Large intestine (tissue), 3 donors: ENCODE data around the gene TADA2B. TPM values are rescaled to one million over a fixed set of nuclear protein-coding genes. Genes with fewer than 3 reads are reported as not detected.
"Not testable (repeated sequence)": the region's sequence is repeated elsewhere in the genome, so short reads cannot be mapped to it uniquely, and the experiment has no call there.

Source experiments
- DNase-seq, 2 donors: peaks; one replicate each; pipeline versions ENCODE4 v3.0.0 to v3.0.0-alpha.2; 2013
- H3K27ac ChIP-seq: one replicate; pipeline ENCODE4 v1.5.1; 2013; ENCODE audit warnings: low read length
- H3K27me3 ChIP-seq: 2 replicates; pipeline ENCODE4 v1.6.1; 2013; ENCODE audit warnings: low read length; ENCODE audit not compliant: control insufficient read depth, insufficient read depth
- H3K36me3 ChIP-seq: 2 replicates; pipeline ENCODE4 v1.6.1; 2013; ENCODE audit warnings: low read length; ENCODE audit not compliant: control insufficient read depth, insufficient read depth
- H3K4me1 ChIP-seq: one replicate; pipeline ENCODE4 v1.6.1; 2013; ENCODE audit warnings: low read length; ENCODE audit not compliant: control insufficient read depth, insufficient read depth
- H3K4me3 ChIP-seq: one replicate; pipeline ENCODE4 v1.5.1; 2013; ENCODE audit warnings: low read length
- H3K9me3 ChIP-seq: one replicate; pipeline ENCODE4 v1.6.1; 2013; ENCODE audit warnings: mild to moderate bottlenecking, low read depth, low read length, moderate library complexity; ENCODE audit not compliant: control insufficient read depth
- WGBS: methylation state at CpG from one replicate; pipeline ENCODE4 v1.1.5; 2013; ENCODE audit warnings: low lambda C conversion rate; ENCODE audit not compliant: insufficient coverage; 5-methylcytosine and 5-hydroxymethylcytosine counted together
- polyA plus RNA-seq: library from polyadenylated mRNA; unstranded; fragments of 120-200 nt; gene quantifications from one replicate; pipeline ENCODE4 v1.2.1, GENCODE V29; 2013

The TADA2B gene
- polyA plus RNA-seq, 1 donor, result 18.6 TPM

DNA sequence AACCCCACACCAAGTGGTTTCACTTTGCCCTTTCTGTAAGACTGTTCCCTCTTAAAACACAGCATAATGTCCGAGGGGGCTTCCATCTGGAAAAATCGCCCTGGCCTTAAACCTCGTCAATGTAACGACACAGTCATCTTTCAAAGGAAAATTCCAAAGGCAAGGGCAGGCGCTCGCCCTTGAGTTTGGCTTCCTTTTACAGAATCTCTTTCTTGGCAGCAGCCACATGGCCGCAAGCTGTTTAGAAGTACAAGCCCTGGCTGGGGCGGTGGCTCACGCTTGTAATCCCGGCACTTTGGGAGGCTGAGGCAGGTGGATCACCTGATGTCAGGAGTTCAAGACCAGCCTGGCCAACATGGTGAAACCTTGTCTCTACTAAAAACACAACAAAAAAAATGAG, 51.7 kb downstream of the TADA2B start:
- no peaks in the 10 kb centered on the region for H3K4me1 ChIP-seq
- no peak overlapping the region for H3K27ac ChIP-seq
- H3K9me3 ChIP-seq, result no peaks in the 10 kb centered on the region
- H3K4me3 ChIP-seq, result no peak overlapping the region
- H3K36me3 ChIP-seq, result no peaks in the 10 kb centered on the region
- DNase-seq, result no peak
- no CpG with 5 or more reads among the region's 10 CpGs for WGBS
- H3K27me3 ChIP-seq, result no peaks in the 10 kb centered on the region

DNA sequence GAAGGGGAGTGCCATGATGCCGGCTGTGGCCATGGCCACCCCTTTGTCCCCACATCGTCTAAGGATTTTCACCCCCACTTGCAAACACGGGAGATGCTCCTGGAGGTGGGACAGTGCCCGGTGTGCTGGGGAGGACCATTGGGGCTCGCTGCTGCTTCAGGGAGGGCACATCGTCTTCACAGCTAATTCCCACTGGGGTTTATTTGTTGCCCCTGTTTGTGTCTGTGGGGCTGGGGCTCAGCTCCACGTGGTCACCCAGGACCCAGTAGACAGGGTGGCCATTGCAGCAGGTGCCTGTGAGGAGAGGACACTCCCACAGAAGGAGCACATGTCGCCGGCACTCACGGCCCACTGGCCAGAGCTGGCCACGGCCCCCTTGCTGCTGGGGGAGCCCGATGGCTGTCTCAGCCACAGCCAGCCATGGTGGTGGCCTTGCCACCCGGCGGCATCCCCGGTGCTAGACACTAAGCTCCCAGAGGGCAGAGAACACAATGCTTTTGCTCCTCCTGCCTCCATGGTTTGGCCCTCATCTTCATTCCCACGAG, 52.5 kb downstream of the TADA2B start:
- Histone ChIP-seq H3K9me3 (no peaks in the 10 kb centered on the region), H3K27ac (no peak overlapping the region), H3K4me1 (no peaks in the 10 kb centered on the region), H3K36me3 (no peaks in the 10 kb centered on the region), H3K4me3 (no peak overlapping the region), H3K27me3 (no peaks in the 10 kb centered on the region)
- no CpG with 5 or more reads among the region's 16 CpGs for WGBS
- DNase-seq, result no peak

DNA sequence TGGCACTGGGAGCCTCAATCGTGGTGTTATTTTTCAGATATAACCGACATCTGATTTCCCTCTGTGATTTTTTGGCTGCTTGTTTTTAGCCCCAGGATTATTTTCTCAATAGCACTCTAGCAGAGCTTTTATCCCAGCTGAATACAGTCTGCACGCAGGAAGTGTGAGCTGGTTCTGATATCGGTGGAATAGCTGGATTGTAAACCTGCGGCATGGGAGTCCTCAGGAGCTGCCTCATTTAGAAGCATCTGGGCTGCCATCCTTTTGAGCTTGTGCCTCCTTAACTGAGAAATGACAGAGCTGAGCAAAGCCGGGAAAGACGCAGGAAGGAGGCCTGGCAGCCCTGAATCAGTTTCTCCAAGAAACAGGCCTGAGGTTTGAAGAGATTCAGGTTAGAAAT, 53.1 kb downstream of the TADA2B start:
- Histone ChIP-seq H3K4me1 (no peaks in the 10 kb centered on the region), H3K27me3 (no peaks in the 10 kb centered on the region), H3K9me3 (no peaks in the 10 kb centered on the region), H3K36me3 (no peaks in the 10 kb centered on the region), H3K27ac (no peak overlapping the region), H3K4me3 (no peak overlapping the region)
- no CpG with 5 or more reads among the region's 7 CpGs for WGBS
- no peak for DNase-seq

DNA sequence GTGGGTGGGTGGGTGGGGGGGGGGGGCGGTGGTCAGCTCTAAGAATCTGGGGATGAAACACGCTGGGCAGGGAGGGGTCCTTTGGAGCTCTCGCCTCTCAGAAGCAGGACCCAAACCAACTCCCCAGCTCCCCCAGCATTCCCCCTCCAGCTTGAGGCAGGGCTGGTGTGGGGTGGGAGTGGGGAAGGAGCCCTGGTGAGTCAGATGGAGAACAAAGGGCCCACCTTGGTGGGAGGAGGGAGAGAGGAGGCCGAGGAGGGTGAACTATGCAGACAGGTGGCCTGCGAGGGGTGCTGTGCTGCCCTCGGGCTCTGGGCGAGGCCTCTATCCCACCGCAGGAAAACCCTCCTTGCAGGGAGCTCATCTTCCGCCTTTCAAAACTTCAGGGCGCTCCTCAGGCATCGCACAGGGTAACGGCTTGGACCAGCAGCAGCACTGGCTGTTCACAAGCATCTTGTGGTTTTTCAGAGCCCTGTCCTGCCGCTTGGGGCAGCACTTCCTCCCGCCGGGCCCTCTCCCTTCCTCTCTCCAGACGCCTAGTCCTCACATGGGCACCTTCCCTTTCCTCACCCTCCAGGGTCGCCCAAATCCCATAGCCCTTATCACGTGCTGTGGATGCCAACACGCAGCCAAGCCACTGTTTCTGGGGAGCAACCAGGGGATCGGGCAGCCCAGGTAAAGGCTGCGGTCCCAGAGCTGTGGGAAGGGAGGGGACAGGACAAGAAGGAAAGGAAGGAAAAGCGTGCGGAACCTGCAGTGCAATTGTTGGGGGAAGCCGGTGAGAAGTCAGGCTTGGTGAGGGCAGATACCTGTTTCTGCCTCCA, 58.7 kb downstream of the TADA2B start:
- Histone ChIP-seq H3K27me3 (no peaks in the 10 kb centered on the region), H3K4me3 (peak overlapping the region; percentile 57), H3K36me3 (no peaks in the 10 kb centered on the region), H3K4me1 (peaks cover 23% of the 10 kb centered on the region), H3K9me3 (no peaks in the 10 kb centered on the region), H3K27ac (peak overlapping the region; percentile 93)
- DNase-seq, result peak; percentile 56 to 82
- no CpG with 5 or more reads among the region's 24 CpGs for WGBS

GRCh38 chr4:7102516-7102909, 59.3 kb downstream of the TADA2B start:
- H3K27me3 ChIP-seq, H3K9me3 ChIP-seq, DNase-seq, H3K36me3 ChIP-seq: not testable (repeated sequence)
- no CpG with 5 or more reads among the region's 12 CpGs for WGBS
- H3K4me3 ChIP-seq, result peak overlapping the region; percentile 57
- H3K27ac ChIP-seq, result peak overlapping the region; percentile 93
- H3K4me1 ChIP-seq, result peaks cover 23% of the 10 kb centered on the region

- Histone ChIP-seq H3K4me1 (peaks cover 23% of the 10 kb centered on the region), H3K36me3 (no peaks in the 10 kb centered on the region), H3K27ac (peak overlapping the region; percentile 93), H3K27me3 (no peaks in the 10 kb centered on the region), H3K9me3 (no peaks in the 10 kb centered on the region), H3K4me3 (peak overlapping the region; percentile 57)
- WGBS, result no CpG with 5 or more reads among the region's 35 CpGs
- peak in 1 of 2 donors; percentile 86 for DNase-seq
Observed at GRCh38 chr4:7103031-7103606, 59.9 kb downstream of the TADA2B start.

GRCh38 chr4:7103607-7104365, 60.6 kb downstream of the TADA2B start:
- Histone ChIP-seq H3K4me3 (peak overlapping the region; percentile 57), H3K27me3 (no peaks in the 10 kb centered on the region)

GRCh38 chr4:7104366-7105031, 61.3 kb downstream of the TADA2B start:
- H3K9me3 ChIP-seq, result no peaks in the 10 kb centered on the region
- DNase-seq, result peak in 1 of 2 donors; percentile 20
- H3K27me3 ChIP-seq, result no peaks in the 10 kb centered on the region
- peaks cover 23% of the 10 kb centered on the region for H3K4me1 ChIP-seq
- H3K27ac ChIP-seq, result peak overlapping the region; percentile 93
- WGBS, result no CpG with 5 or more reads among the region's 7 CpGs
- no peak overlapping the region for H3K4me3 ChIP-seq
- no peaks in the 10 kb centered on the region for H3K36me3 ChIP-seq

More at GRCh38 chr4:7103607-7104365, 60.6 kb downstream of the TADA2B start:
- H3K36me3 ChIP-seq, result no peaks in the 10 kb centered on the region
- H3K4me1 ChIP-seq, result peaks cover 23% of the 10 kb centered on the region
- H3K27ac ChIP-seq, result peak overlapping the region; percentile 93
- no CpG with 5 or more reads among the region's 21 CpGs for WGBS
- no peaks in the 10 kb centered on the region for H3K9me3 ChIP-seq
- DNase-seq, result peak; percentile 97 to 99

- Histone ChIP-seq H3K27me3 (no peaks in the 10 kb centered on the region), H3K4me1 (peaks cover 23% of the 10 kb centered on the region), H3K4me3 (no peak overlapping the region), H3K9me3 (no peaks in the 10 kb centered on the region), H3K36me3 (no peaks in the 10 kb centered on the region), H3K27ac (no peak overlapping the region)
- DNase-seq, result no peak
- no CpG with 5 or more reads among the region's 15 CpGs for WGBS
Observed at GRCh38 chr4:7105276-7105675, 62.1 kb downstream of the TADA2B start.
